Ecto neural progenitor cell (in vitro differentiated cells): ENCODE measurements around the gene SPATA31D1.
"Not testable (repeated sequence)": the region's sequence is repeated elsewhere in the genome, so short reads cannot be mapped to it uniquely, and the experiment has no call there.

Source experiments
- DNase-seq: peaks from one replicate; pipeline ENCODE4 v3.0.0-alpha.2; 2018; ENCODE audit warnings: low spot score

The SPATA31D1 gene

DNA sequence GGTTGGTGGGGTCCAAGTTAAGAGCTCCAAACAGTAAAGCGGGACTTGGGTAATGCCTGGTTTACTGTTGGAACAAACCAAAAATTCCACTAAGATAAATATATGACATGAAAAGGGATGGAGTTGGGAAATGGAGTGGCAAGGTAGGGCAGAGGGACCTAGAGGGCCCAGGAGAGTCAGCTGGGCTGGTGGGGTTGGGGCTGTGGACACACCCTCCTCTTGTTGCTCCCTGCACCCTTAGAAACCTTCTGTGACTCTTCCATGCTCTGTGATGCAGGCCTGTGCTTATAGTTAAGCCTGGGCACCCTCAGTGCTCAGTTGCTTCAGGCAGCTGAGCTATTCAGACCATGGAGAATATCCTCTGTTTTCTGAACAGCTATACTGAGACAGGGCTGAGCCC, at the start of gene SPATA31D1:
Gene SPATA31D1, plus strand, starts transcription at position 301 of the 400 bp plus-strand sequence. Its CDS starts 47 bp downstream, at position 348.
- not testable (repeated sequence) for DNase-seq

DNA sequence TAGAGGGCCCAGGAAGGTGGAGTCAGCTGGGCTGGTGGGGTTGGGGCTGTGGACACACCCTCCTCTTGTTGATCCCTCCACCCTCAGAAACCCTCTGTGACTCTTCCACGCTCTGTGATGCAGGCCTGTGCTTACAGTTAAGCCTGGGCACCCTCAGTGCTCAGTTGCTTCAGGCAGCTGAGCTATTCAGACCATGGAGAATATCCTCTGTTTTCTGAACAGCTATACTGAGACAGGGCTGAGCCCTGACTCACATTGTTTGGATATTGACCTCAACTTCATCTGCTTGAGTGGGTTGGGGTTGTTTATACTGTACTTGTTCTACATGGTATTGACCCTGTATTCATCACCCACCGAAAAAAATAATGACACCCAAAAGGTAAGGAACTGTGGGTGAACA, 45.2 kb upstream of the SPATA31D1 start, which contains the start of gene SPATA31D3:
Gene SPATA31D3, plus strand, starts transcription at position 108 of the 400 bp plus-strand sequence. Its CDS starts 86 bp downstream, at position 194.
- DNase-seq: not testable (repeated sequence)

DNA sequence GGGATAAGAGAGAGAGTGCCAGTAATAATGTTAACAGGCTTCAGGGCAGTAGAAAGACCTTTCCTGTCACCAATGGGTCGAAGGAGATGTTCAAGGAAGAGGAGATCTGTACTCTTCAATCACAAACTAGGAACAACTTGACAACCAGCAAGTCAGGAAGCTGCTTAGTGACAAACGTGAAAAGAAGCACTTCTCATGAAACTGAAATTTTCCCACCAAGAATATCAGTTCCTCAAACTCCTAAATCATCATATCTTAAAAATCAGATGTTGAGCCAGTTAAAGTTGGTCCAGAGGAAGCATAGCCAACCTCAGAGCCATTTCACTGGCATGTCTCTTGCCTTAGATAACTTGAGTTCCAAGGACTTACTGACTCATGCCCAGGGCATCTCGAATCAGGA, 39.9 kb upstream of the SPATA31D1 start:
- DNase-seq: not testable (repeated sequence)

DNA sequence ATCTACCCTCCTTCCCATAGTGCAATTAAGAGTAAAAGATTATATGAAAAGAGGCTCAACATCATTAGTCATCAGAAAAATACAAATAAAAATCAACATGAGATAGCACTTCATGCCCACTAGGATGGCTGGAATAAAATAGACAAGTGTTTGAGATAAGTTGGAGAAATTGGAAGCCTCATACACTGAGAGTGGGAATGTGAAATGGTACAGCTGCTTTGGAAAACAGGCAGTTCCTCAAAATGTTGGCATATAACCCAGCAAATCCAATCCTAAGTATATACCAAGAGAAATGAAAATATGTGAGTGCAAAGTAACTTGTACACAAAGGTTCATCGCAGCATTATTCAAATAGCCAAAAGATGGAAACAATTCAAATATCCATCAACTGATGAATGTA, 35.5 kb upstream of the SPATA31D1 start:
- DNase-seq: no peak

DNA sequence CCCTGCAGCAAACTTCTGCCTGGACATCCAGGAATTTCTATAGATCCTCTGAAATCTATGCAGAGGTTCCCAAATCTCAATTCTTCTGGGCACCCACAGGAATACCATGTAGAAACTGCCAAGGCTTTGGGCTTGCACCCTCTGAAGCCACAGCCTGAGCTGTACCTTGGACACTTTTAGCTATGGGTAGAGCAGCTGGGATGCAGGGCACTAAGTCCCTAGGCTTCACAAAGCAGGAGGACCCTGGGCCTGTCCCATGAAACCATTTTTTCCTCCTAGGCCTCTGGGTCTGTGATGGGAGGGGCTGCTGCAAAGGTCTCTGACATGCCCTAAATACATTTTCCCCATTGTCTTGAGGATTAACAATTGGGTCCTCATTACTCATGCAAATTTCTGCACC, 32.9 kb upstream of the SPATA31D1 start:
- no peak for DNase-seq

DNA sequence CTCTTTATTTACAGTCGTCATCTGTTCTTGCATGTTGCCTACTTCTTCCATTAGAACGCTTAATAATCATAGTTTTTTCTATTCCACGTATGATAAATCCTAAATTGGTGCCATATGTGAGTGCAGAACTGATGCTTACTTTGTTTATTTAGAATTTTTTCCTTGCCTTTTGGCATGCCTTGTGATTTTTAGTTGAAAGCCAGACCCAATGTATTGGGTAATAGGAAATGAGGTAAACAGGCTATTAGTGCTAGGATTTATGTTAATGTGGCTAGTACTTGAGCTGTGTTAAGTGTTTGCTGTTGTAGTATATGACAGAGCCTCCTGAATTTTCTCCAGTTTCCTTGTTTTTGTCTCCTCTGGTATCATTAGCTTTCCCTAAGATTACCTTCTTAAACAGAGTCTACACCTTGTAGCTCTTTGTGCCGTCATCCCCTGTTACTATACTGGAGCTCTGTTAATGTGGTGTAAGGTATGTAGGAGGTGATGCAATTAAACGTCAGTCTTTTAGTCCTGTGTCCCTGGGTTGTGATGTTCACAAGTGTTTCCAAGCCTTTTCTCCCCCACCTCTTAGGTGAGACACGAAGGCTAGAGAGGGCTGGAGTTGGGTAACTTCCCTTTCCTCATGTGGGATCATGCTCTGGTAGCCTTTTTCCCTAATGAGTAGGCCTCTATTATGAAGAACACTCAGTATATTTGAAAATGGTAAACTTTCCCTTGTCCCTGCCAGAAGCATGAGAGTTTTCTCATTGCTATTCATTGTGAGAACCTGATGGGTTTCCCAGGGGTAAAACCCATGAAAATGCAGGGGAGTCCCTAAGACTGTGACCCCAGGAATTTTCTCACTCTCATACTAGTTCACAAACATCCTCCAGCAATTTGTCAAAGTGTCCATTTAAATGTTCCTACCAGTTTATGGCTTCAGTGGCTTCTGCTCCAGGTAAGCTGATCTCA, 24.1 kb upstream of the SPATA31D1 start:
- no peak for DNase-seq

DNA sequence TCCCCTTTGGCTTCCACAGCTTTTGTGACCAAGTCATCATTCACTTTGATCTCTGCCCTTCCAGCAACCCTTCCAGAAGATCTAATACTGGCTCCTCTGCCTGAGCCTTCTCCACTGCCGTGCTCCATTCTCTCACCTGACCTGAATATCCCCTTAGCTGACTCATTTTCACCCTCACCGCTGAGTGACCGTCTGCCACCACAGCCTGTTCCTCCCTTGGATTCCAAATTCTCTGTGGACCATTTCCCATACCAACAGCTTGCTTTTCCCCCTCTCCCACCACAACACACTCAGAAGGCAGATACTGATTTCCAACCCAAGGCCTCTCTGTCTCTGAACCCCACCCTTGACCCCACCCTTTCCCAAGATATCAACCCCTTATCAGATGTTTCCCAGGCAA, 20.5 kb upstream of the SPATA31D1 start:
- no peak for DNase-seq

DNA sequence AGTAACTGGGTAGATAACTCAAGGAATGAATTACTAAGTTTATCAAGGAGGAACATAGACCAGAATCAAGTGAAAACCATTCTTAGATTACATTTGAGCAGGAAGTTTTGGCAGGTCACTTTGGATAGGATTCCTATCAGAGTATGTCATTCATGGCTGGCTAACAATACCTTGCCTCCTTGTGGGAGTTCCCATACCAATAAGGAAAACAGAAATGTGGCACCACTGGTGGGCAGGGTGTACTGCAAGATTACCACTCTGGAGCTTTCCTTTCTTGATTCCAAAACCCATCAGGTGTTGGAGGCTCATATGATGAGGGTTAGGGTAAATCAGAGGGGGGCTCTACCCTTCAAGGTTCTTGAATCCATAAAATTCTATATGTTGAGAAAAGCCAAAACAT, 18.6 kb upstream of the SPATA31D1 start:
- DNase-seq: no peak

DNA sequence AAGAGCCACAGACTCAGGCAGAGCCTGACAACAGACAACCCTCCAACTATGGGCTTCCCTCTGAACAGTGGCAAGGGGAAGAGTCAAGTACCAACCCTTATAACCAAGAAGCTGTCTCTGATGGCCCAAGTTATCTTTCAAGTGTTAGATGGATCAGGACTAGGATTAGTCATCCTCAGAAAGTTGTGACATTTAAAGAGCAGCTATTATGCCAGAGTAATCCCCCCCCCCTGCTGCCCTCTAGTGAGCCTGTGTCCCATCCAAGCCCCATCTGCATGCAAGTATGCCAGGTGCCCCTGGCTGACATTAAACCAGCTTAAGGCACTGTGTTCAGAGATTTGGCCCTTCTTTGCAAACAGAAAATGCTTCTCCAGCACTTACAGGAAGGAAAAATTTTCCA, 16.8 kb upstream of the SPATA31D1 start:
- DNase-seq: no peak

DNA sequence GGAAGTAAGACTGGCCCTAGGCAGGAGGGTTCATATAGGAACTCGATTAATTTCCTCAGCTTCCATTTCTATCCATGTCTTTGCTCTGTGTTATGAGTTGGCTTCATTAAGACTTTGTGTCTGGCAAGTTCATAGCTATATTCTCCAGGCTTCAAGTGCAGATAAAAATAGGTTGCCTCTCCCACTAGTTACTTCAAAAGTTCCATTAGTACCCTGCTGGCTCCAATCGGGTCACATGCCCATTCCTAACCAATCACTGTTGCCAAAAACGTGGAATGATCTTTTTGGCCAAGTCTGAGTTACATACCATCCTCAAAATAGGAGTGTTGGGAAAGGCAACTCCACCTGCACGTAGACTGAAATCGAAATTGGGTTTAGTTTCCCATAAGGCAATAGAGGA, 13.8 kb upstream of the SPATA31D1 start:
- DNase-seq: no peak

DNA sequence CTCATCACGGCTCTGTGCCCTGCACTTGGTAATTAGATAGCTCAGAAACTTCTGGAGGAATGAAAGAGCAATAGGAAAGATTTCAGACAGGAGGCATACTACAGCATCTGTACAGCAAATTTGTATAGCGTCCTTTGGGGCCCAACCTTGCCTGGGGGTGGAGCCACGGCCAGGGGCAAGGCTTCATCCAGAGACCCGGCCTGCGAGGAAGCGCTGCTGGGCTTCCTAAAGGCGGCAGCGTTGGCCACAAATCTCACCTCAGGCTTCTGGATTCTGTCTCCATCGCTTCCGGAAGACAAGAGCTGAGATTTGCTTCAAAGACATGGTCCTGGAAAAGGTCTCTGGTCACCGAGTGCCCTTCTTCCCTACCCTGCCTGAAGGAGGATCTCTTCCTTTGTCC, 12.2 kb upstream of the SPATA31D1 start:
- DNase-seq: no peak

DNA sequence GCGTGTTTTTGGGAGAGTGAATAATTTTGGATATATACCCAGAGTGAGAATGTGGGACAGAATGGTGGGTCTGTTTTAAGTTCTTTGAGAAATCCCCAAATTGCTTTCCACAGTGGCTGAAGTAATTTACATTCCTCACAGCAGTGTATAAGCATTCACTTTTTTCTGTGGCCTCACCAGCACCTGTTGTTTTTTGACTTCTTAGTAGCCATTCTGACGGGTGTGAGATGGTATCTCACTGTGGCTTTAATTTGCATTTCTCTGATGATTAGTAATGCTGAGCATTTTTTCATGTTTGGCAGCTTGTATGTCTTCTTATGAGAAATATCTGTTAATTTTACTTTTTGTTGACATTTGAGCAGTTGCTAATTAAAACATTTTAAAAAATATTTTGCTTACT, 9.4 kb upstream of the SPATA31D1 start:
- no peak for DNase-seq

DNA sequence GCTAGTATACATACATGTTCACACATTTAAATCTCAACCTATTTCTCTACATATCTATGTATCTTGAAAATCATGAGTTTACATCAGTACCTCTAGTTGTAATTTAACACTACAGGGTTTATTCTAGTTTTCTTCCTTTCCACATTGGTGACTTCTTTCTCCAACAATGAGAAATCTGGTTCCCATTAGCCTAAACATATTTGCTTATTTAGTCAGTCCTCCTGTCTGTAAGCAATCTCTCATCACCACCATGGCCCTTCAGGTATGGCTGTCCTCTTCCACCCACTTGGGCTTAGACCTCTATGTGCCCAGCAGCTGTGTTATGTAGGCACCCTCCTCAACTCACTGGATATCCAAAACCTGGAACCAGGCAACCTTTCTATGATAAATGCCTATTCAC, 8.0 kb upstream of the SPATA31D1 start:
- no peak for DNase-seq

DNA sequence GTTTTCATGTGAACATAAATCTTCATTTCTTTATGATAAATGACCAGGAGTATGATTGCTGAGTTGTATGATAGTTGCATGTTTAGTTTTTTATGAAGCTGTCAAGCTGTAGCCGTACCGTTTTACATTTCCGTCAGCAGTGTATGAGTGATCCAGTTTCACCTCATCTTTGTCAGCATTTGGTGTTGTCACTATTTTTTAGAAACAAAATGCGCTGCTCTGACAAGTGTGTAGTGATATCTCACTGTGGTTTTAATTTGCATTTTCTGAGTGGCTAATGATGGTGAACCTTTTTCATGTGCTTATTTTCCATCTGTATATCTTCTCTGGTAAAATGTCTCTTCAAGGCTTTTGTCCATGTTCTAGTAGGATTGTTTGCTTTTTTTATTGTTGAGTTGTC, 6.7 kb upstream of the SPATA31D1 start:
- DNase-seq: no peak

DNA sequence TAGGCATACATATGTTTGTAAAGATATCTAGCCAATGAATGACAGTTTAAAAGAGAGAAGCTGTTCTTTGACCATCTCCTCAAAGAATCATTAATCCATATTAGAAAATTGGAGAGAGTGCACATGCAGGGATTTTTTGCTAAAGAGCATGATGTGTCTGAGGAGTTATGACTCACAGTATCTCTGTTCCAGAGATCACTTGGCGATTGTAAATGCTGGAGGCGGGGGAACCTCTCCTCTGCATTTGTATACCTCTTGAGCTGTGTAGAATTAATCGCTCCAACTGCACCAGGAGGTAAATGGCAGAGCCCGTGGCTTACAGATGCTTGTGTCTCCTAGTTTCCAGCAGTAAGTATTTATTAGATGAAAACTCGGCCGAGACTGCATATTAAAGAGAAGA, 3.6 kb upstream of the SPATA31D1 start:
- DNase-seq: no peak

DNA sequence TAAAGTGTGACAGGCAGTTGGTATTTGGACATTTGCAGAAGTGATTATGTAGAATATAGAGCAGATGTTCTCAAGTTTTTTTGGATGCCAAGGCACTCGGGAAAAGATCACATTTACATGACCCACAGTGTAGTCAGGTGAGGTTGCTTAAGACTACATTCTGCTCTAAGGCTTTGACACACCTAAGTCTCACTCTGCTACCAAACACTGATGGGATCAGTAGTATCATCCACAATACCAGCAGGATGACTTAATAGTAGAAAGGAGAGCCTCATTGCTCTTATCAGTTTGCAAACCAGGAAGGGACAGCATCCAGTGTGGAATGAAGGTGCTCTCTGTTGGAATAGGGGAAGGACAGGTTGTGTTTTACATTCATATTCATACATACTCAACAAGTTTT, 2.5 kb upstream of the SPATA31D1 start:
- no peak for DNase-seq

DNA sequence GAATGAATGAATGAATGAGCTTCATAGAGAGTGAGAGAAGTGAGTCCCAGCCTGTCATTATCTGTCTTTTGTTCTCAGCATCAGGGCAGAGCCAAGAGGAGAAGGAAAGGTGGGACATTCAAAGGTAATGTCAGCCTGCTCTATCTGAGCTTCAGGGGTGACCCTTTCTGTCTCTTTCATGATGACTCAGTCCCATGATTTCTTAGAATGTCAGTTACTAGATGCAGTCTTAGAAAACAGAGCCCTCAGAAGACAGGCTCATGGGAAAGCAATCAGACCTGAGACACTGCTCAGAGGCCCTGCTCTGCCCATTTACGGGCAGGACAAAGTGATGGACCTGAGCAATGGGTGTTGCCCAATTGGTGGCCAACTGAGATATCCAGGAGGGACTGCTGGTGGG, 1.1 kb downstream of the SPATA31D1 start:
- DNase-seq: no peak

DNA sequence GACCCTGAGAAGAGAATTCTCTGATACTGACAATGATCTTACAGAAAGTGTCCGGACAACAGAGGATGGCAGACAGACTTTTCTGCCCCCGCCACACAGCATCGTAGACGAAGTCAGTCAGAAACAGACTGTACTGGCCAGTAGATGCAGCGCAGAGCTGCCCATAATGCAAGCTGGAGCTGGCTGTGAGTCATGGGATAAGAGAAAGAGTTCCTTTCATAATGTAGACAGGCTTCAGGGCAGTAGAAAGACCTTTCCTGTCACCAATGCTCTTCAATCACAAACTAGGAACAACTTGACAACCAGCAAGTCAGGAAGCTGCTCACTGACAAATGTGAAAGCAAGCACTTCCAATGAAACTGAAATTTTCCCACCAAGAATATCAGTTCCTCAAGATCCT, 5.1 kb downstream of the SPATA31D1 start:
- no peak for DNase-seq

DNA sequence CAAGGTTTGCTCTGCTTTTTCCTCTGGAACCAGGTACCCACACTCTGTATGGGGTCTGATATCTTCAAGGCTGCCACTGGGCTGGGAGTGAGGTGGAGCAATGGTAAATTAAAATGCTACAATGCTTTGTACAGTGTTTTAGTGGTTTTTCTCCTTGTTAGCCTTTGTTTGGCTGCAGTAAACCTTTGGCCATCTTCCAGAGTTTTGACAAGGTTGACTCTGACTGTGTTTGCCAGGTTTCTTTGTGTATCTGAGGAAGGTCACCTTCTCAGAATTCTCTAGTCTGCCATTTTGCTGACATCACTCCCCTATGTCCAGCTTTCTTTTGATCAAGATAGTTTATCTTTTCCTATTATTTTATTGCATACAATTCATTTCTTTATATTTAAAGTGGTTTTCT, 11.2 kb downstream of the SPATA31D1 start:
- DNase-seq: no peak

DNA sequence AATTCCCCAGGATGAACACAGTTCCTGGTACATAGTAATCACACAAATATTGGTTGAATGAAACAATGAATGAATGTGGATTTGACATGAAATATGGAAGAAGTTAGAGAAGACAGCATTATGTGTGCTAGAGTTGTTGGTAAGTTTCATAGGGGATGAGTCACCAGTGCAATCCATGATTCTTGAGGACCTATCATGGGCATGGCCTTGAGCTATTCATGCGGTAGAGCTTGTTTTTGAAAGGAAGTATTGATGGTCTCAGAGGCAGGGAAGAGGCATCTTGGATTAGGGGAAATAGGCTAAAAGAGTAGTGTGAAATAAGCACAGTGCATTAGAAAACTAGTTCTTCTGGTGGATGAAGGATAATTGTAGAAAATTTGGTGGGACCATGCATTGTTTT, 22.1 kb downstream of the SPATA31D1 start:
- DNase-seq: no peak

DNA sequence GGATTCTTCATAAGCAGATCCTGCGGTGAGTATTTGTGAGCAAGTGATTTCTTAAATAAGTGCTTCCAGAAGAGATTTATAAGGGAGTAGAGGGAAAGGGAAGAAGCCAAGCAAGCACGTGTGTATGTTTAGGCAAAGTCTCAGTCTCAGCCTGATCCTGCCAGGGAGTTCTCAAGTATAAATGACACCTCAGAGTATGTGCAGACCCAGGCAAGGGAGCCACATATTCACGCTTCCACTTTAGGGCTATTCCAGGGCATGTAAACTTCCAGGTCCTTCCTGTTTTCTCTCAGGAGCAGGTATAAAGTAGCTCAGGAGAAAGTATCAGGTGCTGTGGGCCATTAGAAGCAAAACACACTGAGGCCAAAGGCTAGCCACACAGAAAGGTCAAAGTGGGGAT, 22.6 kb downstream of the SPATA31D1 start:
- no peak for DNase-seq

DNA sequence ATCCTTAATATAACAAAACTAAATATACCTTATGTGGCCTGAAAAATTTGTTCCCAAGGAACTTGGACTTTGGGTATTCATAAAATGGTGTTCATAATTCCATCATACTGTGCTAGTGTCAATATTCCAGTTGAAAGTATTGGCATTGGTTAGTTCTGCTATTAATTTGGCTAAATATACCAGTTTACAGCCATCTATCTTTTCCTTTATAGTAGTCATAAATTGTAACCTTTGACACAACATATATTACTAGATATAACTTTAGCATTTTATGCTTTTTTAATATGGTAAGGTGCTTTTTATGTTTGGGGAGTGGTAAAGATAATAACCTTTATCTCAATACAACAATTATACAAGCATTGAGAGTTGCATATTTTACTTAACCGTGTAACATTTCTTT, 23.7 kb downstream of the SPATA31D1 start:
- no peak for DNase-seq

DNA sequence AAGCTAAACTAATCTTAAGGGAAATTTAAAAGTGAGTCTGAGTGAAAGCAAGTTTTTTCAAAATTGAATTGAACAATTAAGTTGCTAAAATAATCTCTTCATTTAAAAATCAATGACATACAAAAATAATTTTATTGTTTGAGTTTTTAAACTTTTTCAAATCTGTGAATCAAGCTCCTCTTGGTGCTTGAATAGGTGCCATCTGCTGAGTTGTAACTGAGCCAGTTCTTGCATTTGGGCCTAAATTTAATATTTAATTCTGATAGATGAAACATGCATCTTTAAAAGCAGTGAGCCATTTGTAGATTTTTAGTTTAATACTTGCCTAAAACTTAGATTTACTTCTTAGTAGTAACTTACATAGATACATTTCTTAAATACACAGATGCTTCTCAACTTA, 31.8 kb downstream of the SPATA31D1 start:
- DNase-seq: no peak

DNA sequence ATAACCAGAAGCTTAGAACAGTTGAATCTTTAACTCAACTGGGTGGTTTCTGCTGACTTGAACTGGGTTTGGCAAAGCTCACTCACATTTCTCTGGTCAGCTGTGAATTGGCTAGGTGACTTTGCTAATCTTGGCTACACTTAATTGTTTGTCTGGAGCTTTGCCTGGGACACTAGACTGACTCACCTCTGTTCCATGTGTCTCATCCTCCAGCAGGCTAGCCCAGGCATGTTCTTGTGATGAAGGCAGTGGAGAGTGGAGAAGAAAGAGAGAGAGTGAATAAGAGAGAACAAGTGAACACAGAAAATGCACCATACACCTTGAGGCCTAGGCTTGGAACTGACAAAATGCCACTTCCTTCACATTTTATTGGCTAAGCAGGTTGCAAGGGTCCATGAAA, 32.6 kb downstream of the SPATA31D1 start:
- no peak for DNase-seq
